Measurements from ENCODE around the gene DMD. TPM values are rescaled to one million over a fixed set of nuclear protein-coding genes. Genes with fewer than 3 reads are reported as not detected.

Gene DMD
- total RNA-seq, 6 experiments from 2014 or later = 4.9 to 6.0 (median 5.5) TPM

DNA sequence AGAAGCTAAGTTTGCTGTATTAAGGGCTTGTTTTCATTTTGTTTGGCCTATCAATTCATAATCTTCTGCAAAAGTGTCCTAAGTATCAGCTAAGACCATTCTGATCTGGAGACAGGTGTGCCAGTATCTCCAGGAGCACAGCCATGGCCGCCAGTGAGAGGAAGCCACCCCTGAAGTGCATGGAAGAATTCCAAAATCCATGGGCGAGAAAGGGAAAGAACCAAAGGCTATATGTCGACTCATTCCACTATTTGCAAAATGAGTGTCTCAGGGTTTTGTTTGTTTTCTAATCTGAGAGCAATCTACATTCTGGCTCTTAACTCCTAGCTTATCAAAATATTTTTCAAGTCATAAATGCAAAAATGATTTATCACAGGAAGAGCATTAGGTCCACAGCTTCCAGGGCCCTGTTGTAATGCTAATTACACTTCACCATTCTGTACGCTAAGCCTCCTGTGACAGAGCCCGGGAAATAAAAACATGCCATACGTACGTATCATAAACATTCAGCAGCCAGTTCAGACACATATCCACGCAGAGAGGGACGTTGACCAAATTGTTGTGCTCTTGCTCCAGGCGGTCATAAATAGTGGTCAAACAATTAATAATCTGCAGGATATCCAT is 2002.2 kb downstream of the DMD start:
- Mint-ChIP-seq H3K36me3 (ENCODE audit: low read depth) (no peaks in the 10 kb centered on the region), H3K27me3 (ENCODE audit: insufficient read depth) (peaks cover 1% of the 10 kb centered on the region; the same call in 1 of the 2 replicates), H3K9me3 (no peaks in the 10 kb centered on the region), H3K4me3 (peak overlapping the region; percentile 76), H3K4me1 (ENCODE audit: low read depth) (peaks cover 51% of the 10 kb centered on the region), H3K27ac (peak overlapping the region; percentile 82)
- peak; percentile 83 for DNase-seq
- TF ChIP-seq, protein P1, sequence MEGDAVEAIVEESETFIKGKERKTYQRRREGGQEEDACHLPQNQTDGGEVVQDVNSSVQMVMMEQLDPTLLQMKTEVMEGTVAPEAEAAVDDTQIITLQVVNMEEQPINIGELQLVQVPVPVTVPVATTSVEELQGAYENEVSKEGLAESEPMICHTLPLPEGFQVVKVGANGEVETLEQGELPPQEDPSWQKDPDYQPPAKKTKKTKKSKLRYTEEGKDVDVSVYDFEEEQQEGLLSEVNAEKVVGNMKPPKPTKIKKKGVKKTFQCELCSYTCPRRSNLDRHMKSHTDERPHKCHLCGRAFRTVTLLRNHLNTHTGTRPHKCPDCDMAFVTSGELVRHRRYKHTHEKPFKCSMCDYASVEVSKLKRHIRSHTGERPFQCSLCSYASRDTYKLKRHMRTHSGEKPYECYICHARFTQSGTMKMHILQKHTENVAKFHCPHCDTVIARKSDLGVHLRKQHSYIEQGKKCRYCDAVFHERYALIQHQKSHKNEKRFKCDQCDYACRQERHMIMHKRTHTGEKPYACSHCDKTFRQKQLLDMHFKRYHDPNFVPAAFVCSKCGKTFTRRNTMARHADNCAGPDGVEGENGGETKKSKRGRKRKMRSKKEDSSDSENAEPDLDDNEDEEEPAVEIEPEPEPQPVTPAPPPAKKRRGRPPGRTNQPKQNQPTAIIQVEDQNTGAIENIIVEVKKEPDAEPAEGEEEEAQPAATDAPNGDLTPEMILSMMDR (IDR thresholded peaks at IDR 0.05) = no peak

GRCh38 chrX:31201503-31201902 is 2009.8 kb downstream of the DMD start:
- H3K36me3 Mint-ChIP-seq (ENCODE audit: low read depth) = peaks cover 5% of the 10 kb centered on the region
- H3K4me3 Mint-ChIP-seq = no peak overlapping the region
- H3K27ac Mint-ChIP-seq = no peak overlapping the region
- H3K4me1 Mint-ChIP-seq (ENCODE audit: low read depth) = peaks cover 19% of the 10 kb centered on the region
- DNase-seq = no peak
- H3K27me3 Mint-ChIP-seq (ENCODE audit: insufficient read depth) = no peaks in the 10 kb centered on the region
- H3K9me3 Mint-ChIP-seq = no peaks in the 10 kb centered on the region
- TF ChIP-seq, protein P1 (IDR thresholded peaks at IDR 0.05) = no peak

- no peak overlapping the region for H3K4me3 Mint-ChIP-seq
- H3K27ac Mint-ChIP-seq = no peak overlapping the region; the same call in 1 of the 2 replicates
- no peak for DNase-seq
- TF ChIP-seq, protein P1 (IDR thresholded peaks at IDR 0.05) = no peak
- H3K36me3 Mint-ChIP-seq (ENCODE audit: low read depth) = peaks cover 5% of the 10 kb centered on the region
- H3K27me3 Mint-ChIP-seq (ENCODE audit: insufficient read depth) = no peaks in the 10 kb centered on the region
- no peaks in the 10 kb centered on the region for H3K9me3 Mint-ChIP-seq
- H3K4me1 Mint-ChIP-seq (ENCODE audit: low read depth) = peaks cover 22% of the 10 kb centered on the region
Measured at GRCh38 chrX:31200430-31200829, 2010.9 kb downstream of the DMD start.

GRCh38 chrX:31199840-31200114 is 2011.6 kb downstream of the DMD start:
- peaks cover 25% of the 10 kb centered on the region for H3K4me1 Mint-ChIP-seq (ENCODE audit: low read depth)
- peaks cover 5% of the 10 kb centered on the region for H3K36me3 Mint-ChIP-seq (ENCODE audit: low read depth)
- TF ChIP-seq, protein P1 (IDR thresholded peaks at IDR 0.05) = no peak
- no peak overlapping the region for H3K27ac Mint-ChIP-seq
- H3K4me3 Mint-ChIP-seq = no peak overlapping the region
- H3K9me3 Mint-ChIP-seq = no peaks in the 10 kb centered on the region
- no peaks in the 10 kb centered on the region for H3K27me3 Mint-ChIP-seq (ENCODE audit: insufficient read depth)
- no peak for DNase-seq

DNA sequence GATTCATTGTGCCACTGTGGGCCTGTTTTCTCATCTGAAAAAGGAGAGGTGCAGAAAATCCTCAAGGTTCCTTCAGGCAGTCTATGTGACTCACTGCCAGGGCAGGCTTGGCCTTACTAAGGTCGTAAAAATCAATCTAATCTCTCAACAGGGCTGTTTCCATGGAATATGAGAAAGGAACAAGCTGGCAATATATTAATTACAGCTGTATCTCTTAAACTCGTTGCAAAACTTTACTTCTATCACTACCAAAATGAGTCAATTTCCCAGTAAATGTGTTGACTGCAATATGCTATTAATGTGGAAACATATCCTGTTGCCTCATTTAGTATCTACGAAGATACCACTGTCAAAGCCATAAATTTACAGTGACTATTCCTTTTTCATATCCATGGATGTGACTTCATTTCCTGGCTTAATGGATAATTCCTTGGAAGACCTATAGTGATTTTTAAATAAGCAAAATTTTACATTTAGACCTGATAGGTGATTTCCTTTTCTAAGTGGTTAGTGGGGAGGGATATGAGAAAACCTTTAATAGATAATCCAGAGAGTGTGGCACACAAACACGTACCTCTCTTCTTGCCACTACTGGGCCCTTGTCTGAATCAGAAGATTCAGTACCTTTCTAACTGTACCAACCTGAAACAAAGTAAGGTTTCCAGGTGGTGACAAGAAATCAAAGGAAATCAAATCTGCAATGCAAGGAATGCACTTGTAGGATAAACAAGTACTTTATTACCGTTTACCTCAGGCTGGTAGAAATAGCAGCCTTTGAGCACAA is 2012.1 kb downstream of the DMD start:
- peak; percentile 61 for DNase-seq
- peak overlapping the region; percentile 64 for H3K27ac Mint-ChIP-seq
- peaks cover 5% of the 10 kb centered on the region for H3K36me3 Mint-ChIP-seq (ENCODE audit: low read depth)
- H3K4me1 Mint-ChIP-seq (ENCODE audit: low read depth) = peaks cover 25% of the 10 kb centered on the region
- no peaks in the 10 kb centered on the region for H3K9me3 Mint-ChIP-seq
- H3K27me3 Mint-ChIP-seq (ENCODE audit: insufficient read depth) = no peaks in the 10 kb centered on the region
- no peak overlapping the region for H3K4me3 Mint-ChIP-seq
- TF ChIP-seq, protein P1 (IDR thresholded peaks at IDR 0.05) = no peak

Measured in HFFc6 (cell line).